GM23338 (cell line): ENCODE measurements around the gene CDC26. TPM values are rescaled to one million over a fixed set of nuclear protein-coding genes. Genes with fewer than 3 reads are reported as not detected.
"Not testable (repeated sequence)": the region's sequence is repeated elsewhere in the genome, so short reads cannot be mapped to it uniquely, and the experiment has no call there.

Experiments used
- ATAC-seq: fragments of 200-7000 bp; cut with Tn5 transposase; 3 replicates; pipeline ENCODE4 v1.9.1; 2020
- DNase-seq: peaks from one replicate; pipeline ENCODE4 v3.0.0-alpha.2; 2015; ENCODE audit warnings: low spot score
- H2AFZ ChIP-seq: fragments of 200-600 bp; sonication (generic); 2 replicates; pipeline ENCODE4 v1.8.0; 2016; ENCODE audit warnings: antibody characterized with exemption, mild to moderate bottlenecking, moderate library complexity
- H3F3A ChIP-seq: fragments of 200-600 bp; sonication (generic); replicated peaks from 2 replicates; pipeline ENCODE4 v1.8.0; 2017; ENCODE audit warnings: antibody characterized with exemption, mixed run types, low read depth
- H3K27ac ChIP-seq: fragments of 200-600 bp; sonication (generic); 2 replicates; pipeline ENCODE4 v1.6.1; 2016; ENCODE audit warnings: low read depth
- H3K27me3 ChIP-seq: fragments of 200-600 bp; sonication (generic); 2 replicates; pipeline ENCODE4 v1.8.0; 2016; ENCODE audit warnings: mild to moderate bottlenecking, mixed run types, moderate library complexity; ENCODE audit not compliant: insufficient read depth
- H3K36me3 ChIP-seq: fragments of 200-600 bp; sonication (generic); 2 replicates; pipeline ENCODE4 v1.8.0; 2016; ENCODE audit warnings: mild to moderate bottlenecking; ENCODE audit not compliant: insufficient read depth
- H3K4me1 ChIP-seq: fragments of 200-600 bp; sonication (generic); 2 replicates; pipeline ENCODE4 v1.8.0; 2016; ENCODE audit warnings: mild to moderate bottlenecking, moderate library complexity; ENCODE audit not compliant: insufficient read depth
- H3K4me2 ChIP-seq: fragments of 200-600 bp; sonication (generic); 2 replicates; pipeline ENCODE4 v1.7.1; 2017; ENCODE audit warnings: mixed run types
- H3K4me3 ChIP-seq: fragments of 200-600 bp; sonication (generic); 2 replicates; pipeline ENCODE4 v1.6.1; 2016; ENCODE audit warnings: mixed run types
- H3K79me2 ChIP-seq: fragments of 200-600 bp; sonication (generic); replicated peaks from 2 replicates; pipeline ENCODE4 v1.8.0; 2017; ENCODE audit warnings: mild to moderate bottlenecking; ENCODE audit not compliant: insufficient read depth
- H3K9me2 ChIP-seq: fragments of 200-600 bp; sonication (generic); 2 replicates; pipeline ENCODE4 v1.8.0; 2017; ENCODE audit not compliant: insufficient read depth
- H4K20me1 ChIP-seq: fragments of 200-600 bp; sonication (generic); replicated peaks from 2 replicates; pipeline ENCODE4 v1.8.0; 2017; ENCODE audit warnings: mild to moderate bottlenecking; ENCODE audit not compliant: insufficient read depth
- H3K27ac Mint-ChIP-seq: 2 replicates; pipeline ENCODE4 v1.8.0; 2020; ENCODE audit warnings: inconsistent platforms, mild to moderate bottlenecking, moderate library complexity, mixed read lengths
- H3K27me3 Mint-ChIP-seq: 3 replicates; pipeline ENCODE4 v1.8.0; 2022; ENCODE audit warnings: low read depth, mild to moderate bottlenecking, moderate library complexity, mixed read lengths, inconsistent platforms; ENCODE audit not compliant: insufficient read depth, poor library complexity
- H3K36me3 Mint-ChIP-seq: 3 replicates; pipeline ENCODE4 v1.8.0; 2021; ENCODE audit warnings: low read depth, mild to moderate bottlenecking, inconsistent platforms, moderate library complexity, mixed read lengths
- H3K4me1 Mint-ChIP-seq: 3 replicates; pipeline ENCODE4 v1.8.0; 2020; ENCODE audit warnings: mild to moderate bottlenecking, inconsistent platforms, mixed read lengths
- H3K4me3 Mint-ChIP-seq: 3 replicates; pipeline ENCODE4 v1.8.0; 2021; ENCODE audit warnings: moderate library complexity, mild to moderate bottlenecking, inconsistent platforms, mixed read lengths
- H3K9me3 Mint-ChIP-seq: 3 replicates; pipeline ENCODE4 v1.8.0; 2020; ENCODE audit warnings: moderate library complexity, mild to moderate bottlenecking, inconsistent platforms, mixed read lengths
- CREB1 ChIP-seq: fragments of 250-450 bp; sonication (Bioruptor Pico); IDR thresholded peaks from 2 replicates; pipeline ENCODE4 v1.5.0; 2020; ENCODE audit warnings: low read depth, mild to moderate bottlenecking, moderate library complexity
- EZH2phosphoT487 ChIP-seq: fragments of 200-600 bp; sonication (generic); IDR thresholded peaks from one replicate; pipeline ENCODE4 v1.8.1; 2018; ENCODE audit warnings: antibody characterized with exemption; ENCODE audit not compliant: unreplicated experiment
- JUNB ChIP-seq: IDR thresholded peaks from one replicate; pipeline ENCODE4 v1.6.1; 2016; ENCODE audit warnings: antibody characterized with exemption; ENCODE audit not compliant: unreplicated experiment
- NANOG ChIP-seq: IDR thresholded peaks from 2 replicates; pipeline ENCODE4 v1.6.1; 2016; ENCODE audit warnings: antibody characterized with exemption, borderline replicate concordance
- STAT1 ChIP-seq: IDR thresholded peaks from one replicate; pipeline ENCODE4 v1.6.1; 2016; ENCODE audit warnings: antibody characterized with exemption; ENCODE audit not compliant: unreplicated experiment
- ZNF114 ChIP-seq: fragments of 250-450 bp; sonication (Bioruptor Pico); IDR thresholded peaks from 2 replicates; pipeline ENCODE4 v1.5.0; 2020; ENCODE audit warnings: mild to moderate bottlenecking, moderate library complexity
- polyA plus RNA-seq: library from polyadenylated mRNA; unstranded; fragments of >200 nt; fragmentation: Nextera tagmentation; extraction: Ambion mirVana; gene quantifications from 2 replicates; pipeline ENCODE4 v1.2.1, GENCODE V29; 2016
- total RNA-seq: library from RNA; depleted of rRNA; stranded (reverse); fragments of >200 nt; shearing (Covaris generic); gene quantifications from 2 replicates; pipeline ENCODE4 v1.2.3, GENCODE V29; 2014
- TF ChIP-seq, protein P1 (sequence below), 2 experiments: fragments of 200-600 bp in 1 of 2; sonication (generic) in 1 of 2; conservative IDR thresholded peaks; 2 replicates each; pipeline versions ENCODE4 v1.5.1 to v1.6.1; 2016 to 2017; ENCODE audit warnings: antibody characterized with exemption in 2 of 2, low read depth in 2 of 2, mild to moderate bottlenecking in 2 of 2, moderate library complexity in 1 of 2

The CDC26 gene
- total and polyA plus RNA-seq, 2 experiments from 2014 or later: 34.9 to 112 TPM

DNA sequence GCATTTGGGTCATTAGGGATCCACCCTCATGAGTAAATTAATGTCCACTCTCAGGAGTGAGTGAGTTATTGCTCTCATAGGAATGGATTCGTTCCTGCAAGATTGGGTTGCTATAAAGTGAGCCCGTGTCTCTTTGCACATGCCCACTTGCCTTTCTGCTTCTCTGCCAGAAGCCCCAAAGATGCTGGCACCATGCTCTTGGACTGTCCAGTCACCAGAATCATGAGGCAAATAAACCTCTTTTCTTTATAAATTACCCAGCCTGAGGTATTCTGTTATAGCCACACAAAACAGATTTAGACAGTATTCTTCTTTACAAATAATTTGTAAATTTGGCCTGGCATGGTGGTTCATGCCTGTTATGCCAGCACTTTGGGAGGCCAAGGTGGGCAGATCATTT lies 24.6 kb downstream of the CDC26 start:
- H2AFZ ChIP-seq: no peak overlapping the region
- ATAC-seq (no peak), DNase-seq (no peak)
- H3K9me3 Mint-ChIP-seq: peaks cover 9% of the 10 kb centered on the region; the same call in 2 of the 3 replicates
- H3K36me3 Mint-ChIP-seq: peaks cover 18% of the 10 kb centered on the region
- H3K27ac ChIP-seq: no peak overlapping the region
- H4K20me1 ChIP-seq: 0 out of 2 replicates have a peak, but pooled peaks cover 5% of the 10 kb centered on the region
- no peaks in the 10 kb centered on the region for H3F3A ChIP-seq
- H3K4me1 Mint-ChIP-seq: no peaks in the 10 kb centered on the region
- no peak for TF ChIP-seq JUNB
- TF ChIP-seq ZNF114: no peak
- TF ChIP-seq STAT1: no peak
- TF ChIP-seq, protein P1, sequence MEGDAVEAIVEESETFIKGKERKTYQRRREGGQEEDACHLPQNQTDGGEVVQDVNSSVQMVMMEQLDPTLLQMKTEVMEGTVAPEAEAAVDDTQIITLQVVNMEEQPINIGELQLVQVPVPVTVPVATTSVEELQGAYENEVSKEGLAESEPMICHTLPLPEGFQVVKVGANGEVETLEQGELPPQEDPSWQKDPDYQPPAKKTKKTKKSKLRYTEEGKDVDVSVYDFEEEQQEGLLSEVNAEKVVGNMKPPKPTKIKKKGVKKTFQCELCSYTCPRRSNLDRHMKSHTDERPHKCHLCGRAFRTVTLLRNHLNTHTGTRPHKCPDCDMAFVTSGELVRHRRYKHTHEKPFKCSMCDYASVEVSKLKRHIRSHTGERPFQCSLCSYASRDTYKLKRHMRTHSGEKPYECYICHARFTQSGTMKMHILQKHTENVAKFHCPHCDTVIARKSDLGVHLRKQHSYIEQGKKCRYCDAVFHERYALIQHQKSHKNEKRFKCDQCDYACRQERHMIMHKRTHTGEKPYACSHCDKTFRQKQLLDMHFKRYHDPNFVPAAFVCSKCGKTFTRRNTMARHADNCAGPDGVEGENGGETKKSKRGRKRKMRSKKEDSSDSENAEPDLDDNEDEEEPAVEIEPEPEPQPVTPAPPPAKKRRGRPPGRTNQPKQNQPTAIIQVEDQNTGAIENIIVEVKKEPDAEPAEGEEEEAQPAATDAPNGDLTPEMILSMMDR (conservative IDR thresholded peaks at IDR 0.05; ENCODE audit: low read depth in 2 of 2): no peak
- TF ChIP-seq NANOG: no peak
- no peak for TF ChIP-seq CREB1
- H3K4me3 Mint-ChIP-seq: no peak overlapping the region
- no peaks in the 10 kb centered on the region for H3K9me2 ChIP-seq
- peaks cover 3% of the 10 kb centered on the region for H3K27me3 Mint-ChIP-seq
- no peaks in the 10 kb centered on the region; the same call in 1 of the 2 replicates for H3K79me2 ChIP-seq
- H3K27me3 ChIP-seq: no peaks in the 10 kb centered on the region
- H3K27ac Mint-ChIP-seq: no peak overlapping the region
- H3K36me3 ChIP-seq: no peaks in the 10 kb centered on the region; the same call in 1 of the 2 replicates
- H3K4me1 ChIP-seq: no peaks in the 10 kb centered on the region
- H3K4me2 ChIP-seq: no peak overlapping the region
- H3K4me3 ChIP-seq: no peak overlapping the region

DNA sequence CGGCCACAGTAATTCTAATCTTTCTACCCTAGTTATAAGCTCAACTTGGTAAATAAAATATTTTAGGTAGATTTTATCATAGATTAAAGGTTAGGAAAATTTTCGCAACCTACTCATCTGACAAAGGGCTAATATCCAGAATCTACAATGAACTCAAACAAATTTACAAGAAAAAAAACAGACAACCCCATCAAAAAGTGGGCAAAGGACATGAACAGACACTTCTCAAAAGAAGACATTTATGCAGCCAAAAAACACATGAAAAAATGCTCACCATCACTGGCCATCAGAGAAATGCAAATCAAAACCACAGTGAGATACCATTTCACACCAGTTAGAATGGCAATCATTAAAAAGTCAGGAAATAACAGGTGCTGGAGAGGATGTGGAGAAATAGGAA lies 25.7 kb downstream of the CDC26 start:
- H3K4me1 Mint-ChIP-seq, H3K27ac ChIP-seq, H3K36me3 ChIP-seq, H3K27me3 Mint-ChIP-seq, H3K4me3 Mint-ChIP-seq, H3K4me2 ChIP-seq, H3K27ac Mint-ChIP-seq, H3F3A ChIP-seq, H3K4me3 ChIP-seq, H3K4me1 ChIP-seq, H3K79me2 ChIP-seq, DNase-seq, H4K20me1 ChIP-seq, ATAC-seq, H2AFZ ChIP-seq, H3K27me3 ChIP-seq, H3K9me2 ChIP-seq, H3K9me3 Mint-ChIP-seq: not testable (repeated sequence)
- H3K36me3 Mint-ChIP-seq: peaks cover 18% of the 10 kb centered on the region

DNA sequence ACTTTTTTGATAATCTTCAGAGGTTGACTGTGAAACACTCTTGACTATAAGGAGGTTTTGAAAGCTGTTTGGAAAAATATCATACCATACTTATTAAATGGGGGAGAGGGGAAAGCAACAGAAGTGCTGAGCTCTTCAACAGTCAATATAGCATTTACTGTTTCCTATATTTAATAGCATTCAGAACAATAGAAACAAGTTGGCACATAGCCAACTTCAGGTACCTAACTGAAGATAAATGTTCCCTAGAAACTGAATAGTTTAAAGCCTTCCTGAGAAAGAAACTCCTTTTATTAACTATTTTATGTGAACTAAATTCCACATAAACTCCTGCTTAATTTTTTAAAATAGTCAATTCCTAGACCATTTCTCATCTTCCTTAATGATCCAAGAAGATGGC lies 27.7 kb downstream of the CDC26 start:
- no peak overlapping the region for H3K27ac Mint-ChIP-seq
- H3K9me3 Mint-ChIP-seq: peaks cover 9% of the 10 kb centered on the region; the same call in 2 of the 3 replicates
- no peaks in the 10 kb centered on the region; the same call in 2 of the 3 replicates for H3K4me1 Mint-ChIP-seq
- H3F3A ChIP-seq: no peaks in the 10 kb centered on the region
- H4K20me1 ChIP-seq: peaks cover 14% of the 10 kb centered on the region; the same call in 1 of the 2 replicates
- no peaks in the 10 kb centered on the region for H3K36me3 ChIP-seq
- no peaks in the 10 kb centered on the region; the same call in 1 of the 2 replicates for H3K79me2 ChIP-seq
- no peak overlapping the region for H2AFZ ChIP-seq
- peaks cover 18% of the 10 kb centered on the region for H3K36me3 Mint-ChIP-seq
- H3K27me3 Mint-ChIP-seq: peaks cover 3% of the 10 kb centered on the region
- TF ChIP-seq, protein P1 (conservative IDR thresholded peaks at IDR 0.05; ENCODE audit: low read depth in 2 of 2): no peak
- no peak for TF ChIP-seq EZH2phosphoT487
- no peaks in the 10 kb centered on the region for H3K4me1 ChIP-seq
- DNase-seq: no peak
- H3K27ac ChIP-seq: no peak overlapping the region
- no peaks in the 10 kb centered on the region for H3K27me3 ChIP-seq
- no peak for ATAC-seq
- no peaks in the 10 kb centered on the region for H3K9me2 ChIP-seq
- H3K4me3 Mint-ChIP-seq: no peak overlapping the region
- no peak overlapping the region for H3K4me3 ChIP-seq
- H3K4me2 ChIP-seq: no peak overlapping the region
